Neuronal stem cell (in vitro differentiated cells): ENCODE data around the gene MARCKSL1.

Source experiments
- DNase-seq: peaks from one replicate; pipeline ENCODE4 v3.0.0-alpha.2; 2013; ENCODE audit warnings: low spot score
- H2AFZ ChIP-seq: one replicate; pipeline ENCODE4 v1.6.1; 2013; ENCODE audit warnings: mild to moderate bottlenecking, low read length, inconsistent platforms
- H2AK5ac ChIP-seq: 2 replicates; pipeline ENCODE4 v1.6.1; 2013; ENCODE audit warnings: low read depth, mild to moderate bottlenecking, inconsistent platforms, low read length, moderate library complexity, mixed read lengths
- H2BK120ac ChIP-seq: 2 replicates; pipeline ENCODE4 v1.6.1; 2013; ENCODE audit warnings: low read depth, mild to moderate bottlenecking, inconsistent platforms, low read length, moderate library complexity, mixed read lengths
- H2BK12ac ChIP-seq: one replicate; pipeline ENCODE4 v1.6.1; 2013; ENCODE audit warnings: low read length, inconsistent platforms
- H2BK15ac ChIP-seq: 2 replicates; pipeline ENCODE4 v1.6.1; 2013; ENCODE audit warnings: mild to moderate bottlenecking, low read length, inconsistent platforms, mixed read lengths
- H2BK5ac ChIP-seq: one replicate; pipeline ENCODE4 v1.6.1; 2013; ENCODE audit warnings: inconsistent platforms, mild to moderate bottlenecking, low read length, moderate library complexity
- H3K14ac ChIP-seq: one replicate; pipeline ENCODE4 v1.6.1; 2013; ENCODE audit warnings: low read length, inconsistent platforms
- H3K18ac ChIP-seq: 2 replicates; pipeline ENCODE4 v1.6.1; 2013; ENCODE audit warnings: low read length, inconsistent platforms
- H3K23ac ChIP-seq: 2 replicates; pipeline ENCODE4 v1.6.1; 2013; ENCODE audit warnings: low read depth, mild to moderate bottlenecking, mixed read lengths, low read length, inconsistent platforms; ENCODE audit not compliant: poor library complexity
- H3K27ac ChIP-seq: replicated peaks from 3 replicates; pipeline ENCODE4 v1.5.1; 2013; ENCODE audit warnings: low read length, inconsistent platforms
- H3K27me3 ChIP-seq, 3 experiments: 2 replicates each; pipeline ENCODE4 v1.6.1; 2013; ENCODE audit warnings: low read length in 3 of 3, mild to moderate bottlenecking in 2 of 3, inconsistent platforms in 1 of 3, low read depth in 1 of 3, mixed read lengths in 1 of 3, moderate library complexity in 1 of 3; ENCODE audit not compliant: control insufficient read depth in 3 of 3, insufficient read depth in 3 of 3
- H3K36me3 ChIP-seq, 2 donors: replicated peaks in 1 of 2; 2 replicates each; pipeline ENCODE4 v1.6.1; 2013; ENCODE audit warnings: low read length in 2 of 2; ENCODE audit not compliant: control insufficient read depth in 2 of 2, insufficient read depth in 2 of 2
- H3K4ac ChIP-seq: 2 replicates; pipeline ENCODE4 v1.6.1; 2013; ENCODE audit warnings: inconsistent platforms, mild to moderate bottlenecking, low read length, moderate library complexity
- H3K4me1 ChIP-seq, 2 donors: 1 replicate in 1 of 2; 2 replicates in 1 of 2; pipeline ENCODE4 v1.6.1; 2013; ENCODE audit warnings: low read length in 2 of 2, low read depth in 1 of 2; ENCODE audit not compliant: control insufficient read depth in 2 of 2, insufficient read depth in 1 of 2
- H3K4me2 ChIP-seq: one replicate; pipeline ENCODE4 v1.6.1; 2013; ENCODE audit warnings: mild to moderate bottlenecking, low read length, inconsistent platforms; ENCODE audit not compliant: insufficient read depth, poor library complexity, severe bottlenecking
- H3K4me3 ChIP-seq, 2 donors: 2 replicates each; pipeline ENCODE4 v1.5.1; 2013; ENCODE audit warnings: low read length in 2 of 2, mild to moderate bottlenecking in 2 of 2, inconsistent platforms in 1 of 2, moderate library complexity in 1 of 2
- H3K79me1 ChIP-seq: one replicate; pipeline ENCODE4 v1.6.1; 2013; ENCODE audit warnings: low read depth, mild to moderate bottlenecking, inconsistent platforms, low read length, moderate library complexity
- H3K9ac ChIP-seq: one replicate; pipeline ENCODE4 v1.6.1; 2013; ENCODE audit warnings: mild to moderate bottlenecking, low read depth, low read length, inconsistent platforms; ENCODE audit not compliant: poor library complexity
- H3K9me3 ChIP-seq, 2 donors: replicated peaks in 1 of 2; 2 replicates each; pipeline versions ENCODE3 to v1.6.1; 2013; ENCODE audit warnings: low read length in 2 of 2, mild to moderate bottlenecking in 2 of 2, inconsistent platforms in 1 of 2, low read depth in 1 of 2, mixed read lengths in 1 of 2, moderate library complexity in 1 of 2; ENCODE audit not compliant: control insufficient read depth in 2 of 2, insufficient read depth in 1 of 2
- H4K8ac ChIP-seq: one replicate; pipeline ENCODE4 v1.6.1; 2013; ENCODE audit warnings: low read depth, mild to moderate bottlenecking, inconsistent platforms, low read length, moderate library complexity
- H4K91ac ChIP-seq: one replicate; pipeline ENCODE4 v1.6.1; 2013; ENCODE audit warnings: low read length, low read depth, mild to moderate bottlenecking, inconsistent platforms; ENCODE audit not compliant: poor library complexity
- WGBS, 2 donors: extraction: QIAGEN DNeasy Blood & Tissue Kit; methylation state at CpG; one replicate each; pipeline ENCODE4 v1.1.7; 2013; ENCODE audit warnings: missing lambda C conversion rate in 2 of 2, mixed read lengths in 1 of 2; ENCODE audit not compliant: insufficient read length in 2 of 2, insufficient replicate concordance in 1 of 2; ENCODE audit errors: extremely low coverage in 2 of 2; 5-methylcytosine and 5-hydroxymethylcytosine counted together

The MARCKSL1 gene

DNA sequence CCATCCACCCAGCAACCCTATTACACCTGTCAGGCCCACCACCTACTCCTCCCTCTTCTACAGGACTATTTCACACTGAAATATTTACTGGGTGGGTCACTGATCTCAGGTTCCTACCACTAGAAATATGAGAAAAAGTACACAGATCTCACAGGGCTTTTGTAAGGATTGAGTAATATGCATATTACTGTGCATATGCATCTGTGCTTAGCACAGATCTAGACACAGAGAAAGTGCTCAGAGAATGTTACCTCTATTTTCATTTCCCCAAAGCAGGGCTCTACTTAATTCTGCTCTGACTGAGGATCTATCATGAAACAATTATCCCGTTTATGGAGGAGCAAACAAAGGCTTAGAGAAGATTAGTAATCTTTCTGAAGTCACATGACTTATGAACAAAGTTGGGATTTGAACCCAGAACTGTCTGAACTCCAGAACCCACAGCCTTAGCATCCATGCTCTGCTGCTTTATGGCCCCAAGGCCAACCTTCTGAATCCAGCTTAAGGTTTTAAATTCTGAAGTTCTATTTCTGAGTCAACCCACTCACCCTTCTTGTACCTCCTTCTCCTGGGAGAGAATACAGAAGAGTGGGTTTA, 38.1 kb upstream of the MARCKSL1 start:
- H4K91ac ChIP-seq, result no peak overlapping the region
- no peak overlapping the region for H2AK5ac ChIP-seq
- H3K18ac ChIP-seq, result no peak overlapping the region
- H3K4ac ChIP-seq, result no peak overlapping the region
- no peaks in the 10 kb centered on the region for H3K9me3 ChIP-seq
- H3K4me3 ChIP-seq, result no peak overlapping the region
- H4K8ac ChIP-seq, result no peak overlapping the region
- no peak overlapping the region for H3K9ac ChIP-seq
- WGBS, 2 donors, result no CpG with 5 or more reads among the region's 1 CpG
- H2BK15ac ChIP-seq, result no peak overlapping the region
- H3K36me3 ChIP-seq, result peaks cover 54 to 94% of the 10 kb centered on the region in 2 donors
- H3K23ac ChIP-seq, result no peak overlapping the region
- H3K4me1 ChIP-seq, result no peaks in the 10 kb centered on the region
- H2BK12ac ChIP-seq, result no peak overlapping the region
- no peaks in the 10 kb centered on the region for H3K79me1 ChIP-seq
- H2BK5ac ChIP-seq, result no peak overlapping the region
- H2AFZ ChIP-seq, result no peak overlapping the region
- no peak overlapping the region for H3K27ac ChIP-seq
- no peaks in the 10 kb centered on the region for H3K27me3 ChIP-seq
- DNase-seq, result no peak
- H2BK120ac ChIP-seq, result no peak overlapping the region
- H3K14ac ChIP-seq, result no peak overlapping the region
- no peak overlapping the region for H3K4me2 ChIP-seq

DNA sequence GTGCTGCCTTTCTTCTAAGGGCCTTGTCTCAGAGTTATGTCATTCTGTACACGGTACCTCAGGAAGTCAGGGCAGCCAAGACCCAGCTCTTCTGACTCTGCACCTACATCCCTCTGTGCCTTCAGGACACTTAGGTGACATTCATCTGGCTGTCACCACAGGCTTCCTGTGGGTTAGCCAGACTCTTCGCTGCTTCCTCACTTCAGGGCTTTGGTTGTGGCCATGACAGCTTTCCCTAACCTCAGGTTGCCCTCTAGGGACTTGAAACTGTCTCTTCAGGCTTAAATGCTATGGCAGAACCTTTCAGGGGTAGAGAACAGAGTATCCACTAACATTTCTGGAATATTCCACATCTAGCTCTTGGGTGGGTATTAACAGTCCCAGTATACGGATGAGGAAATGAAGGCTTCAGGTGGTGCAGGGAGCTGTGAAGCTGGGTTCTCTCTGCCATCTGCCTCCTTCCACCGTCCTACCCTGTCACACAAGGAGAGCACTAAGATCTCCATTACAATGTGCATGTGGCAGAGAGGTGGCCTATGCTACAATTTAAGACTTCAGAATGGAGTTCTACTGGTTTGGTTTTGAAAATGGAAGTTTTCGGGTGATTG, 36.2 kb upstream of the MARCKSL1 start:
- Histone ChIP-seq H3K9ac (no peak overlapping the region), H2BK12ac (no peak overlapping the region), H3K4me3 (no peak overlapping the region), H3K4ac (no peak overlapping the region), H4K91ac (no peak overlapping the region), H2AFZ (no peak overlapping the region), H3K4me2 (no peak overlapping the region), H3K23ac (no peak overlapping the region), H3K36me3 (peaks cover 49 to 94% of the 10 kb centered on the region in 2 donors), H3K27me3 (no peaks in the 10 kb centered on the region), H3K18ac (no peak overlapping the region), H3K4me1 (no peaks in the 10 kb centered on the region), H2BK15ac (no peak overlapping the region), H2BK5ac (no peak overlapping the region), H4K8ac (no peak overlapping the region), H3K14ac (no peak overlapping the region), H3K9me3 (no peaks in the 10 kb centered on the region), H2BK120ac (no peak overlapping the region), H3K27ac (no peak overlapping the region), H2AK5ac (no peak overlapping the region), H3K79me1 (no peaks in the 10 kb centered on the region)
- no CpG with 5 or more reads among the region's 5 CpGs for WGBS, 2 donors
- no peak for DNase-seq

DNA sequence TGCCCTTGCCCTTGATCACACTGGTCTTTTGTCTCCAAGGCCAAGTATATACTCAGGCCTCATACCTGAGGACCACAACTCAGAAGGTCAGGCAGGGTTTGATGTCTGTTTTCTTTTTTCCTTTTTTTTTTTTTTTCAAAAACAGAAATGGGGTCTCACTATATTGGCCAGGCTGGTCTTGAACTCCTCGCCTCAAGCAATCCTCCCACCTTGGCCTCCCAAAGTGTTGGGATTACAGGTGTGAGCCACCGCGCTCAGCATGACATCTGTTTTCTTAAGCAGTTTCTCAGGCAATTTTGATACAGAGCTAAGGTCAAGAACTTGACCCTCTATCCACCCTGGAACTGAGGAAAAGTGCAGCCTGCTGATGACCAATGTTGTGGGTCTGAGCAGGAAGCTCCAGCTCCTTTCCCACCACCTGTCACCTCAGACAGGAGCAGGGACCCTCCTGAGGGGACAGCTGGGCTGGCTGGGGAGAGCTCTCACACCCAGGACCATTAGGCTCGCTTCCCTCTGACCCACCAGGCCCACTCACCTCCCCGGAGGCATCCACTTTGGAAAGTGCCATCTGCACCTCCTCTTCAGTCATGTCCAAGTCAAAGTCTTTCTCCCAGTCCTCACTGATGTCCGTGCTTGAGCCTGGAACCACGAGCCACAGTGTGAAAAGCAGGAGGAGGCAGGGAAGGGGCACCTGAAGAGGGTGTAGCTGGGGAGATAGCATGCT, 32.0 kb upstream of the MARCKSL1 start:
- no peak overlapping the region for H2BK5ac ChIP-seq
- no peak overlapping the region for H2BK12ac ChIP-seq
- no peak overlapping the region for H4K8ac ChIP-seq
- H3K14ac ChIP-seq, result no peak overlapping the region
- no peak overlapping the region for H3K9ac ChIP-seq
- no peak overlapping the region for H2AFZ ChIP-seq
- H3K4me3 ChIP-seq, result no peak overlapping the region
- H3K4me2 ChIP-seq, result no peak overlapping the region
- no peak overlapping the region for H3K4ac ChIP-seq
- no peaks in the 10 kb centered on the region for H3K9me3 ChIP-seq
- no peak overlapping the region for H2BK15ac ChIP-seq
- no peak overlapping the region for H3K27ac ChIP-seq
- no peaks in the 10 kb centered on the region for H3K27me3 ChIP-seq
- H2BK120ac ChIP-seq, result no peak overlapping the region
- H3K18ac ChIP-seq, result no peak overlapping the region
- DNase-seq, result no peak
- no peaks in the 10 kb centered on the region for H3K79me1 ChIP-seq
- no CpG with 5 or more reads among the region's 7 CpGs for WGBS, 2 donors
- peaks cover 55 to 89% of the 10 kb centered on the region in 2 donors for H3K36me3 ChIP-seq
- H3K23ac ChIP-seq, result no peak overlapping the region
- H4K91ac ChIP-seq, result no peak overlapping the region
- no peak overlapping the region for H2AK5ac ChIP-seq
- no peaks in the 10 kb centered on the region for H3K4me1 ChIP-seq

DNA sequence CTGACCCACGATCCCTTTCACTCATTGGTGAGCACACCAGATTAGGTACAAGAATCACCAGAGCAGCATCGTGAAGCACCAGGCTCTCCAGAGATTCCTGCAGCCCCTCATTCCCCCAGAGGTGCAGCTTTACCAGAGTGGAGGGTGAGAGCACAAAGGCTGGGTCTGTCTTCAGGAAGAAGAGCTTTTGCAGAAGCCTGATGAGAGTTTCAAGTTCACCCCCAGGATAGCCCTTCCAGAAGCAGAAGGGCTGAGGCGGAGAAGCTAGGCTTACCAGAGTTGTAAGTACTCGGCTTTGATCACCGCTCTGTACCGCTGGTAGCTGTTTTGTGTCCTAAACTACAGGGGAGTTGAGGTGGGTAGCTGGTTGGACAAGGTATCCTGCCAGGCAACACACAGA, 29.4 kb upstream of the MARCKSL1 start:
- Histone ChIP-seq H3K4ac (no peak overlapping the region), H3K9ac (no peak overlapping the region), H3K79me1 (no peaks in the 10 kb centered on the region), H3K18ac (no peak overlapping the region), H3K9me3 (peaks cover 0 to 2% of the 10 kb centered on the region in 2 donors), H3K4me2 (no peak overlapping the region), H3K4me1 (peaks cover 0 to 4% of the 10 kb centered on the region in 2 donors), H3K27ac (no peak overlapping the region), H2BK15ac (no peak overlapping the region), H2AFZ (no peak overlapping the region), H2AK5ac (no peak overlapping the region), H3K27me3 (peaks cover 0 to 7% (median 0%) of the 10 kb centered on the region in 3 experiments), H3K4me3 (no peak overlapping the region), H2BK120ac (no peak overlapping the region), H2BK12ac (no peak overlapping the region), H4K8ac (no peak overlapping the region), H4K91ac (no peak overlapping the region), H3K23ac (no peak overlapping the region), H3K36me3 (peaks cover 45 to 83% of the 10 kb centered on the region in 2 donors), H2BK5ac (no peak overlapping the region), H3K14ac (no peak overlapping the region)
- WGBS, 2 donors, result no CpG with 5 or more reads among the region's 6 CpGs
- no peak for DNase-seq
